ENCODE data around the gene SFXN1. TPM values are rescaled to one million over a fixed set of nuclear protein-coding genes. Genes with fewer than 3 reads are reported as not detected.

Gene SFXN1
- total RNA-seq, 2 experiments from 2014 or later, result 147 to 154 TPM

DNA sequence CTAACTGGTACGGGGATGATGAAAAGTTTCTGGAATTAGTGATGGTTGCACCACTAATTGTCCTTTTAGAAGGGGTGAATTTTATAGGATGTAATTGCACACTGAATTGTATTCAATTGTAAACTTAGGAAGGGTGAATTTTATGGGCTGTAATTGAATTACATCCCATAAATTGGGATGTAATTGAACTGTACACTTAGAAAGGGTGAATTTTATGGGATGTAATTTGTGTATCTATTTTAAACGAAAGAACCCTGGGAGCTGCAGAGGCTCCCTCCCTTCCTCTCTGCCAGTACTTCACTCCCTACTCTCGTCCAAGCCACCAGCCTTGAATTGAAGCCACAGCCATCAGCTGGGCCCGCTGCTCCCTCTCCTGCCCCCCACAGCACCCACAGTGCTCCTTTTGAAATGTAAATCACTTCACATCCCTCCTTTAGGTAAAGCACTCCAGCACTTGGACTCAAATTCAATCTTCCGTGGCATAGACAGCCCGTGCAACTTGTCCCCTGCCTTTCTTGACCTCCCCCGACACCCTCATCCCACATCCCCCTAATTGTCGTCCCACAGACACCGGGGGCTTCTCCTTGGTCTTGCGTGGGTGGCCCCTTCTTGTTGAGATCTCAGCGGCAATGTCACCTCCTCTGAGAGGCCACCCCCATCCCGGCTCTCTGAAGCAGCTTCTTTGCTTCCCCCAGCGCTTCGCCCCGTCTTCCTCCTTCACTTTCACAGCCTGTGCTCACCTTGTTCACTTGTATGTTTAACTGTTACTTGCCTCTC, 95.3 kb downstream of the SFXN1 start:
- intact Hi-C loops (cut with micrococcal nuclease; ENCODE audit: unreplicated experiment), result no loop called here
- Histone ChIP-seq H3K4me3 (ENCODE audit: low read depth, low read length, poor library complexity, severe bottlenecking) (no peak overlapping the region), H2AFZ (ENCODE audit: low read length) (no peak overlapping the region), H4K20me1 (ENCODE audit: insufficient read depth, low read length) (no peaks in the 10 kb centered on the region), H3K9me2 (ENCODE audit: insufficient read depth, low read length) (no peaks in the 10 kb centered on the region), H3K4me2 (ENCODE audit: low read length) (no peak overlapping the region), H3K27ac (ENCODE audit: low read depth, low read length, poor library complexity, severe bottlenecking) (no peak overlapping the region), H3K4me1 (ENCODE audit: insufficient read depth, low read length, poor library complexity, severe bottlenecking) (no peaks in the 10 kb centered on the region), H3K36me3 (ENCODE audit: insufficient read depth, low read length) (no peaks in the 10 kb centered on the region), H3K79me2 (ENCODE audit: insufficient read depth, low read depth, low read length) (no peaks in the 10 kb centered on the region), H3K9me3 (ENCODE audit: low read length) (no peaks in the 10 kb centered on the region)
- DNase-seq (ENCODE audit: low spot score), result no peak
- TF ChIP-seq, protein P1, sequence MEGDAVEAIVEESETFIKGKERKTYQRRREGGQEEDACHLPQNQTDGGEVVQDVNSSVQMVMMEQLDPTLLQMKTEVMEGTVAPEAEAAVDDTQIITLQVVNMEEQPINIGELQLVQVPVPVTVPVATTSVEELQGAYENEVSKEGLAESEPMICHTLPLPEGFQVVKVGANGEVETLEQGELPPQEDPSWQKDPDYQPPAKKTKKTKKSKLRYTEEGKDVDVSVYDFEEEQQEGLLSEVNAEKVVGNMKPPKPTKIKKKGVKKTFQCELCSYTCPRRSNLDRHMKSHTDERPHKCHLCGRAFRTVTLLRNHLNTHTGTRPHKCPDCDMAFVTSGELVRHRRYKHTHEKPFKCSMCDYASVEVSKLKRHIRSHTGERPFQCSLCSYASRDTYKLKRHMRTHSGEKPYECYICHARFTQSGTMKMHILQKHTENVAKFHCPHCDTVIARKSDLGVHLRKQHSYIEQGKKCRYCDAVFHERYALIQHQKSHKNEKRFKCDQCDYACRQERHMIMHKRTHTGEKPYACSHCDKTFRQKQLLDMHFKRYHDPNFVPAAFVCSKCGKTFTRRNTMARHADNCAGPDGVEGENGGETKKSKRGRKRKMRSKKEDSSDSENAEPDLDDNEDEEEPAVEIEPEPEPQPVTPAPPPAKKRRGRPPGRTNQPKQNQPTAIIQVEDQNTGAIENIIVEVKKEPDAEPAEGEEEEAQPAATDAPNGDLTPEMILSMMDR (conservative IDR thresholded peaks at IDR 0.05; ENCODE audit: low read length), result no peak
- TF ChIP-seq EZH2phosphoT487 (IDR thresholded peaks at IDR 0.05; ENCODE audit: borderline replicate concordance, low read depth, low read length), result no peak
- ChIA-PET POLR2A (no interaction called here), CTCF (ENCODE audit: unreplicated experiment) (no interaction called here)
- no TSS peak for BruUV-seq (replicated peaks)

DNA sequence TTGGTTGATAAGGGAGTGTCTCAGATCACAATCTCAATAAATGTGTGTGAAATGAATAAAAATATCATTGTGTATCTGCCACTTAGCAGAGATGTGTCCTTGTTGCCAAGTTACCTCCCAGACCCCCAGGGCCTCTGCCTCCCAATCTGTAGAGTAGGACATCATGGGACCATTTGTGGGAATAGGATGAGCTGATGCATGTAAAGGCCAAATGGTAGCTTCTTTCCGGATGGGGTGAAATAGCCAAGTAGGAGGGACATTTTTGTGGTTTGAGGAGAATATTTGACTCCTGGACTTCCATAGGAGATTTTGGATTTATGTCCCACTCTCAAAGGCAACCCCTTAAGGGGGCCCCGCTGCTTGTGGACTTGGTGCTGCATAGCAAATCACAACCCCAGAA, 96.9 kb downstream of the SFXN1 start:
- Histone ChIP-seq H3K9me2 (ENCODE audit: insufficient read depth, low read length) (no peaks in the 10 kb centered on the region), H3K4me3 (ENCODE audit: low read depth, low read length, poor library complexity, severe bottlenecking) (no peak overlapping the region), H2AFZ (ENCODE audit: low read length) (no peak overlapping the region), H3K4me2 (ENCODE audit: low read length) (no peak overlapping the region), H3K79me2 (ENCODE audit: insufficient read depth, low read depth, low read length) (no peaks in the 10 kb centered on the region), H3K4me1 (ENCODE audit: insufficient read depth, low read length, poor library complexity, severe bottlenecking) (no peaks in the 10 kb centered on the region), H4K20me1 (ENCODE audit: insufficient read depth, low read length) (no peaks in the 10 kb centered on the region), H3K9me3 (ENCODE audit: low read length) (no peaks in the 10 kb centered on the region), H3K36me3 (ENCODE audit: insufficient read depth, low read length) (no peaks in the 10 kb centered on the region), H3K27ac (ENCODE audit: low read depth, low read length, poor library complexity, severe bottlenecking) (no peak overlapping the region)
- TF ChIP-seq EZH2phosphoT487 (IDR thresholded peaks at IDR 0.05; ENCODE audit: borderline replicate concordance, low read depth, low read length), result no peak
- TF ChIP-seq, protein P1 (conservative IDR thresholded peaks at IDR 0.05; ENCODE audit: low read length), result no peak
- intact Hi-C loops (cut with micrococcal nuclease; ENCODE audit: unreplicated experiment), result no loop called here
- no peak for DNase-seq (ENCODE audit: low spot score)
- BruUV-seq (replicated peaks), result no TSS peak
- CTCF ChIA-PET (ENCODE audit: unreplicated experiment), result no interaction called here
- POLR2A ChIA-PET, result no interaction called here

DNA sequence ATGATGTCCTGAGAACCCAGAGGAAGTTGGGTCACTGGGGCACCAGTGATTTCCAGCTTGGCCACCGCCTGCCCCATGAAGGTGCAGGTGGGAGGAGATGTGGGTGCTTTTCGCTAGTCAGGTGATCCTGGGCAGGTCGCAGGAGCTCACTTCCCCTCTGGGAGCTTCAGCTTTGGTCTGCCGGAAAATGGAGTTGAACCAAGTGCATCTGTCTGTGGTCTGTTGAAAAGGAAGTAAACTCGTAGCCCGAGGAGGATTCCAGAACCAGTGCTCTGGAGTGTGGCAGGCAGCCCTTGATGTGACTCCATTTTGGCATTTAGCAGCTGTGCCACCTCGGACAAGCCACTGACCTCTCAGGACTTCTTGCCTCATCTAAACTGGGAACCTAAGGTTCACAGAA, 97.7 kb downstream of the SFXN1 start:
- TF ChIP-seq, protein P1 (conservative IDR thresholded peaks at IDR 0.05; ENCODE audit: low read length), result no peak
- TF ChIP-seq EZH2phosphoT487 (IDR thresholded peaks at IDR 0.05; ENCODE audit: borderline replicate concordance, low read depth, low read length), result no peak
- BruUV-seq (replicated peaks), result no TSS peak

More for the DNA sequence above, 97.7 kb downstream of the SFXN1 start:
- Histone ChIP-seq H3K4me3 (ENCODE audit: low read depth, low read length, poor library complexity, severe bottlenecking) (no peak overlapping the region), H2AFZ (ENCODE audit: low read length) (no peak overlapping the region), H3K9me2 (ENCODE audit: insufficient read depth, low read length) (no peaks in the 10 kb centered on the region), H3K4me1 (ENCODE audit: insufficient read depth, low read length, poor library complexity, severe bottlenecking) (no peaks in the 10 kb centered on the region), H4K20me1 (ENCODE audit: insufficient read depth, low read length) (no peaks in the 10 kb centered on the region), H3K27ac (ENCODE audit: low read depth, low read length, poor library complexity, severe bottlenecking) (no peak overlapping the region), H3K9me3 (ENCODE audit: low read length) (no peaks in the 10 kb centered on the region), H3K4me2 (ENCODE audit: low read length) (no peak overlapping the region), H3K36me3 (ENCODE audit: insufficient read depth, low read length) (no peaks in the 10 kb centered on the region), H3K79me2 (ENCODE audit: insufficient read depth, low read depth, low read length) (no peaks in the 10 kb centered on the region)
- DNase-seq (ENCODE audit: low spot score), result no peak
- intact Hi-C loops (cut with micrococcal nuclease; ENCODE audit: unreplicated experiment), result no loop called here
- ChIA-PET POLR2A (no interaction called here), CTCF (ENCODE audit: unreplicated experiment) (no interaction called here)
